Heart right ventricle (tissue), 16 donors: ENCODE measurements around the gene PNPLA8. TPM values are rescaled to one million over a fixed set of nuclear protein-coding genes. Genes with fewer than 3 reads are reported as not detected.
"Not testable (repeated sequence)": the region's sequence is repeated elsewhere in the genome, so short reads cannot be mapped to it uniquely, and the experiment has no call there.

Source experiments
- ATAC-seq, 8 donors: fragments of 200-7000 bp; cut with Tn5 transposase; one replicate each; pipeline ENCODE4 v1.9.1; 2020; ENCODE audit warnings: mild to moderate bottlenecking in 8 of 8, moderate library complexity in 8 of 8, moderate number of reproducible peaks in 1 of 8
- DNase-seq, 2 donors: peaks; one replicate each; pipeline ENCODE4 v3.0.0-alpha.2; 2020
- H3K27ac ChIP-seq, 10 donors: fragments of 200-600 bp; sonication (generic) in 2 of 10; one replicate each; pipeline versions ENCODE4 v1.5.0 to v1.8.0; 2020 to 2022; ENCODE audit warnings: mild to moderate bottlenecking in 3 of 10
- H3K27me3 ChIP-seq, 7 donors: fragments of 200-600 bp; one replicate each; pipeline ENCODE4 v1.8.0; 2021 to 2022; ENCODE audit warnings: mild to moderate bottlenecking in 2 of 7
- H3K36me3 ChIP-seq, 9 donors: fragments of 200-600 bp; sonication (generic) in 1 of 9; one replicate each; pipeline versions ENCODE4 v1.5.0 to v1.8.0; 2020 to 2022; ENCODE audit warnings: mild to moderate bottlenecking in 2 of 9
- H3K4me1 ChIP-seq, 9 donors: fragments of 200-600 bp; sonication (generic) in 1 of 9; one replicate each; pipeline versions ENCODE4 v1.5.0 to v1.8.0; 2020 to 2022; ENCODE audit warnings: mild to moderate bottlenecking in 4 of 9
- H3K4me3 ChIP-seq, 10 donors: fragments of 200-600 bp; sonication (generic) in 2 of 10; one replicate each; pipeline versions ENCODE4 v1.5.0 to v1.8.0; 2020 to 2022; ENCODE audit warnings: mild to moderate bottlenecking in 7 of 10, moderate library complexity in 2 of 10
- H3K9me3 ChIP-seq, 11 donors: fragments of 200-600 bp in 10 of 11; sonication (generic) in 2 of 11; one replicate each; pipeline versions ENCODE4 v1.5.0 to v1.8.0; 2013 to 2022; ENCODE audit warnings: mild to moderate bottlenecking in 2 of 11, control low read depth in 1 of 11, moderate library complexity in 1 of 11
- WGBS, 2 donors: extraction: QIAGEN DNeasy Blood & Tissue Kit; methylation state at CpG; one replicate each; pipeline ENCODE4 v1.1.7; 2013; ENCODE audit warnings: inconsistent platforms in 1 of 2; 5-methylcytosine and 5-hydroxymethylcytosine counted together
- intact Hi-C, 10 donors: fragments of 100-400 bp; cut with DNase I; formaldehyde crosslinking; loops; one replicate each; pipeline versions ENCODE4 v1.11.1 to v1.14.2; 2022
- polyA plus RNA-seq, 2 donors: library from polyadenylated mRNA; stranded (reverse); fragments of 200-250 nt; gene quantifications; one replicate each; pipeline ENCODE4 v1.2.3, GENCODE V29; 2013
- total RNA-seq, 10 donors: library from RNA; stranded (reverse); fragmentation: NEBNext Ultra II Directional in 3 of 10; extraction: Animal tissue kit (Norgen Biotek cat#: 25700) in 3 of 10; gene quantifications; one replicate each; pipeline versions ENCODE4 v1.2.1 to v1.2.4, GENCODE V29; 2021 to 2023
- TF ChIP-seq, protein P1 (sequence below), 9 donors: fragments of 200-600 bp; sonication (generic) in 2 of 9; IDR thresholded peaks; one replicate each; pipeline versions ENCODE4 v1.5.0 to v1.8.0; 2021 to 2022; ENCODE audit warnings: antibody characterized with exemption in 9 of 9, mild to moderate bottlenecking in 5 of 9, moderate library complexity in 1 of 9
- donor health status: Arrhythmogenic right ventricular cardiomyopathy.
- donor health status: ischemic (EF 13 %, LVEDD 7.1; RV severe dilation, severe dysfunction).
- donor health status: healthy with polysubstance abuse.
- donor health status: DM: no; HTN: yes; CAD: no.
- donor health status: DM: no; HTN: no; CAD: no.
- donor health status: ischemic (EF 25% LVEDD 6.9; RV normal size, moderate dysfunction).
- donor health status: ischemic (EF 25% LVEDD 5.7; RV mildly dilated, moderate dysfunction).
- donor health status: healthy.
- donor health status: DM: yes; HTN: yes; CAD: no.
- donor health status: Ischemic cardiomyopathy.
- donor health status: ischemic (EF 35%, LVEDD 5.7; RV mildly dilated, moderate dysfunction).
- donor health status: nonischemic (EF 11% LVEDD 7.7; RV severe dilation, severe dysfunction).
- donor health status: DM: yes; HTN: yes; CAD: no.
- donor health status: PGD.
- donor health status: ischemic (EF 29% LVEDD 5.4; RV normal size, mild dysfunction).
- donor health status: nonischemic (EF 23%, LVEDD 6.1; RV moderate dilation, normal function).

The PNPLA8 gene
- total and polyA plus RNA-seq, 12 donors, result 13.2 to 39.9 (median 35.1) TPM

DNA sequence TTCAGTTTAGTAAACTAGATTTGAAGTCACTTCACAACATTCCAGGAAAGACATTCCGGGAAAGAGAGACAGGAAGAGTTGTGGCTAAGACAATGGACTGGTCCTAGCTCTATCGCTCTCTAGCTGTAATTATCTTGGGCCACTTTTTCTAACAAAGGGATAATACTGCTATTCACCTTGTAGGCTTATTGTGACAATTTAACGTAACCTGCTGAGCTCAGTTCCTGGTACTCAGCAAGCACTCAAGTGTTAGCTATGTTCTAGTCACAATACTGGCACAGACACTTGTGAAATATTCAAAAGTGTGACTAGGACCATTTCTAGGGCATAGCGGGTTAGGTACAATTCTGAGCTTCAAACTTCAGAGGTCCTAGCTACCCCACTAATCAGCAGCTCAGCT lies 57.7 kb downstream of the PNPLA8 start:
- Histone ChIP-seq H3K4me1 (no peaks in the 10 kb centered on the region), H3K27ac (no peak overlapping the region), H3K27me3 (no peaks in the 10 kb centered on the region), H3K9me3 (no peaks in the 10 kb centered on the region), H3K36me3 (peaks cover 0 to 29% (median 16%) of the 10 kb centered on the region in 9 donors), H3K4me3 (no peak overlapping the region)
- intact Hi-C loops, result loop anchor here in 1 of 10 donors (10.0 kb wide), 1 partner anchor 283 kb away; no protein-coding TSS in a partner anchor
- ATAC-seq (no peak), DNase-seq (no peak)
- TF ChIP-seq, protein P1, sequence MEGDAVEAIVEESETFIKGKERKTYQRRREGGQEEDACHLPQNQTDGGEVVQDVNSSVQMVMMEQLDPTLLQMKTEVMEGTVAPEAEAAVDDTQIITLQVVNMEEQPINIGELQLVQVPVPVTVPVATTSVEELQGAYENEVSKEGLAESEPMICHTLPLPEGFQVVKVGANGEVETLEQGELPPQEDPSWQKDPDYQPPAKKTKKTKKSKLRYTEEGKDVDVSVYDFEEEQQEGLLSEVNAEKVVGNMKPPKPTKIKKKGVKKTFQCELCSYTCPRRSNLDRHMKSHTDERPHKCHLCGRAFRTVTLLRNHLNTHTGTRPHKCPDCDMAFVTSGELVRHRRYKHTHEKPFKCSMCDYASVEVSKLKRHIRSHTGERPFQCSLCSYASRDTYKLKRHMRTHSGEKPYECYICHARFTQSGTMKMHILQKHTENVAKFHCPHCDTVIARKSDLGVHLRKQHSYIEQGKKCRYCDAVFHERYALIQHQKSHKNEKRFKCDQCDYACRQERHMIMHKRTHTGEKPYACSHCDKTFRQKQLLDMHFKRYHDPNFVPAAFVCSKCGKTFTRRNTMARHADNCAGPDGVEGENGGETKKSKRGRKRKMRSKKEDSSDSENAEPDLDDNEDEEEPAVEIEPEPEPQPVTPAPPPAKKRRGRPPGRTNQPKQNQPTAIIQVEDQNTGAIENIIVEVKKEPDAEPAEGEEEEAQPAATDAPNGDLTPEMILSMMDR (IDR thresholded peaks at IDR 0.05), result no peak
- WGBS, 2 donors, result 64 to 66% methylated on average over 4 of the region's 4 CpGs

DNA sequence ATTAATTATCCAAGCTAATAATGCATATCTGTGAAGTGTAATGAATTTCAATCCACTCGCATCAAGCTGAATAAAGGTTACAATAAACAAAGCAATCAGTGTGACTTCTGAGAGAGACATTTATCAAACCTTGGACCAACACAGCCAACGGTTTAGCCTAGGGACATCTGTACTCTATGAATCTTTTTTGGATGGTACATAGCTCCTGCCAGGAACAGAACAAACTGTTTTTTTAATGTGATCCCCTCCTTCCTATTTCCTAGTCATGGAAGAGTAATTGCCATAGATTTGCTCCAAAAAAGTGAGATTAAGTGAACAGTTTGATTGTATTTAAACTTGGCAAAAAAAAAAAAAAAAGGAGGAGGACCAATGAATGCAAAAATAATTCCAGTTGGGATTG lies 58.5 kb downstream of the PNPLA8 start:
- H3K4me1 ChIP-seq, result no peaks in the 10 kb centered on the region
- H3K9me3 ChIP-seq, result no peaks in the 10 kb centered on the region
- no peaks in the 10 kb centered on the region for H3K27me3 ChIP-seq
- peaks cover 0 to 20% (median 10%) of the 10 kb centered on the region in 9 donors for H3K36me3 ChIP-seq
- no peak overlapping the region for H3K4me3 ChIP-seq
- H3K27ac ChIP-seq, result no peak overlapping the region
- intact Hi-C loops, result loop anchor here in 1 of 10 donors (10.0 kb wide), 1 partner anchor 283 kb away; no protein-coding TSS in a partner anchor
- no peak for DNase-seq
- ATAC-seq, result no peak
- WGBS, 2 donors, result 77 to 81% methylated on average over 2 of the region's 2 CpGs
- TF ChIP-seq, protein P1 (IDR thresholded peaks at IDR 0.05), result no peak

DNA sequence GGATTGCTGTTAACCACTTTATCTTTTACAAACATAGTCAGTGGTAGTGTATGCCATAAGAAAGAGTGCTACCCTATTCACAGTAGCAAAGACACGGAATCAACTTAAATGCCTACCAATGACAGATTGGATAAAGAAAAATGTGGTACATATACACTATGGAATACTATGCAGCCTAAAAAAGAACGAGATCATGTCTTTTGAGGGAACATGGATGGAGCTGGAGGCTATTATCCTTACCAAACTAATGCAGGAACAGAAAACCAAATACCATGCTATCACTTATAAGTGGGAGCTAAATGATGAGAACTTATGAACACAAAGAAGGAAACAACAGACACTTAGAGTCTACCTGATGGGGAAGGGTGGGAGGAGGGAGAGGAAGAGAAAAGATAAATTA lies 59.6 kb downstream of the PNPLA8 start:
- H3K4me1 ChIP-seq, ATAC-seq, H3K9me3 ChIP-seq, H3K4me3 ChIP-seq, H3K27ac ChIP-seq, H3K27me3 ChIP-seq, DNase-seq, H3K36me3 ChIP-seq: not testable (repeated sequence)
- 64 to 74% methylated on average over 2 of the region's 2 CpGs for WGBS, 2 donors
- intact Hi-C loops, result loop anchor here in 1 of 10 donors (10.0 kb wide), 1 partner anchor 282 kb away; no protein-coding TSS in a partner anchor

- intact Hi-C loops, result loop anchor here in 2 of 10 donors (5.0 to 10.0 kb wide), 2 partner anchors 280 to 282 kb away; no protein-coding TSS in a partner anchor
- 92 to 97% methylated on average over 2 of the region's 2 CpGs for WGBS, 2 donors
- Histone ChIP-seq H3K4me1 (no peaks in the 10 kb centered on the region), H3K4me3 (no peak overlapping the region), H3K27ac (no peak overlapping the region), H3K36me3 (no peaks in the 10 kb centered on the region), H3K27me3 (peaks cover 0 to 14% (median 0%) of the 10 kb centered on the region in 7 donors), H3K9me3 (no peaks in the 10 kb centered on the region)
- TF ChIP-seq, protein P1 (IDR thresholded peaks at IDR 0.05), result no peak
- DNase-seq (no peak), ATAC-seq (no peak)
These were observed 61.2 kb downstream of the PNPLA8 start for GRCh38 chr7:108464743-108465142.

GRCh38 chr7:108463613-108464012 lies 62.3 kb downstream of the PNPLA8 start:
- intact Hi-C loops, result loop anchor here in 2 of 10 donors (5.0 to 10.0 kb wide), 2 partner anchors 279 to 281 kb away; no protein-coding TSS in a partner anchor
- Histone ChIP-seq H3K27ac (no peak overlapping the region), H3K36me3 (no peaks in the 10 kb centered on the region), H3K27me3 (peaks cover 0 to 25% (median 7%) of the 10 kb centered on the region in 7 donors), H3K4me3 (no peak overlapping the region), H3K4me1 (no peaks in the 10 kb centered on the region), H3K9me3 (no peaks in the 10 kb centered on the region)
- WGBS, 2 donors, result 56 to 87% methylated on average over 2 of the region's 2 CpGs
- TF ChIP-seq, protein P1 (IDR thresholded peaks at IDR 0.05), result no peak
- no peak for DNase-seq
- ATAC-seq, result no peak
